Measurements from ENCODE around the gene C19orf25.

C19orf25 gene

GRCh38 chr19:1455336-1456120 is 23.5 kb downstream of the C19orf25 start:
- Histone ChIP-seq H3K4me3 (ENCODE audit: insufficient read depth, low read depth, low read length, poor library complexity, severe bottlenecking) (no peak overlapping the region), H3K36me3 (ENCODE audit: control insufficient read depth, insufficient read depth, low read length) (no peaks in the 10 kb centered on the region), H3K27ac (ENCODE audit: insufficient read depth, low read length, poor library complexity, severe bottlenecking) (no peak overlapping the region), H3K4me1 (ENCODE audit: control insufficient read depth, insufficient read depth, low read length, poor library complexity, severe bottlenecking) (peaks cover 20% of the 10 kb centered on the region), H3K9me3 (ENCODE audit: control insufficient read depth, low read length) (no peaks in the 10 kb centered on the region), H3K27me3 (replicated peaks; ENCODE audit: control insufficient read depth, insufficient read depth, low read length, poor library complexity, severe bottlenecking) (peaks cover 69% of the 10 kb centered on the region)
- DNase-seq, result peak; percentile 29 to 50 (median 46)

DNA sequence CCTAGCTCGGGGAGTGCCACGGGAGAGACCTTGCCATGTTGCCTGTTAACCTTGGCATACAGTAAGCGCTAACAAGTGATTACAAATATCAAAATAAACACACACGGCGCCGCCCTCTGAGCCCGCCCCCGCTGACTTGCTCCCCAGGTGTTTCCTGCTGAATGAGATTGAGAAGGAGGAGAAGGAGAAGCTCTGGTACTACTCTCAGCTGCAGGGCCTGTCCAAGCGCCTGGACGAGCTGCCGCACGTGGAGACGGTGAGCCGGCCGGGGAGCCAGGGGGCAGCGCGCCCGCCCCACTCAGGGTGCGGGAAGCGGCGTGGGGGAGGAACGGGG is 24.0 kb downstream of the C19orf25 start:
- Histone ChIP-seq H3K4me3 (ENCODE audit: insufficient read depth, low read depth, low read length, poor library complexity, severe bottlenecking) (no peak overlapping the region), H3K27ac (ENCODE audit: insufficient read depth, low read length, poor library complexity, severe bottlenecking) (no peak overlapping the region), H3K4me1 (ENCODE audit: control insufficient read depth, insufficient read depth, low read length, poor library complexity, severe bottlenecking) (peaks cover 26% of the 10 kb centered on the region), H3K27me3 (replicated peaks; ENCODE audit: control insufficient read depth, insufficient read depth, low read length, poor library complexity, severe bottlenecking) (peaks cover 74% of the 10 kb centered on the region), H3K9me3 (ENCODE audit: control insufficient read depth, low read length) (no peaks in the 10 kb centered on the region), H3K36me3 (ENCODE audit: control insufficient read depth, insufficient read depth, low read length) (no peaks in the 10 kb centered on the region)
- no peak for DNase-seq

DNA sequence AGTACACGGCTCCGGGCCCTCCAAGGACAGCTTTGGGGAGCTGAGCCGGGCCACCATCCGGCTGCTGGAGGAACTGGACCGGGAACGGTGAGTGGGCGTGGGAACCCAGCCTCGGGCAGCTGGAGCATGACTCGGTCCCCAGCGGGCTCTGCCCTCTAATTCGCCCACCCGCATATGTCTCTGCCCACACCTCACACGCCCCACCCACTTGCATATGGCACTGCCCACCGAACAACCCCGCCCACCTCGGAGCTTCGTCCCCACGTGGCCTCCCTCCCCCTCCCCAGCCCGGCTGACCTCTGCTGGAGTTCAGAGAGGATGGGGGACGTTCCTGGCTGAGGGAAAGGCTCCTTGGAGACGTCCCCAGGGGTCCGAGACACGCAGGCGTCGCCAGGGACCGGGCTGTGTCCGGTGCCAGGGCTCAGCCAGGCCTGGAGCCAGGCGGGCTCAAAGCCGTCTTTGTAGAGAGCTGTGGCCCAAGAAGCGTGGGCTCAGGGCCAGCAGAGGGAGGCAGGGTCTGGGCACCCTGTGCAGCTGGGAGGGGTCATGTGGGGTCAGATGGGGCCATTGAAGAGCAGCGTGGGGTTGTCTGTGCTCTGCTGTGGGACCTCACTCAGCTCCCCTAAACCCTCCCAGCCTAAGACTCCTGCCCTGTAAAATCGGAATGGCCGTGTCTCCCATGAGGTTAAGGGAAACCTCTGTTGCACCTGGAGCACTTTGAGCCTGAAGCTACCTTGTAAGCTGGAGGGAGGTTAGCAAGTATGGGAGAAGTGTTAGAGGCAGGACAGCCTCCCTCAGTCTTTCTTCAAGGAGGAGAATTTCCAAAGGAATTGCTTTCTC is 25.3 kb downstream of the C19orf25 start:
- peaks cover 29% of the 10 kb centered on the region for H3K4me1 ChIP-seq (ENCODE audit: control insufficient read depth, insufficient read depth, low read length, poor library complexity, severe bottlenecking)
- DNase-seq, result no peak

DNA sequence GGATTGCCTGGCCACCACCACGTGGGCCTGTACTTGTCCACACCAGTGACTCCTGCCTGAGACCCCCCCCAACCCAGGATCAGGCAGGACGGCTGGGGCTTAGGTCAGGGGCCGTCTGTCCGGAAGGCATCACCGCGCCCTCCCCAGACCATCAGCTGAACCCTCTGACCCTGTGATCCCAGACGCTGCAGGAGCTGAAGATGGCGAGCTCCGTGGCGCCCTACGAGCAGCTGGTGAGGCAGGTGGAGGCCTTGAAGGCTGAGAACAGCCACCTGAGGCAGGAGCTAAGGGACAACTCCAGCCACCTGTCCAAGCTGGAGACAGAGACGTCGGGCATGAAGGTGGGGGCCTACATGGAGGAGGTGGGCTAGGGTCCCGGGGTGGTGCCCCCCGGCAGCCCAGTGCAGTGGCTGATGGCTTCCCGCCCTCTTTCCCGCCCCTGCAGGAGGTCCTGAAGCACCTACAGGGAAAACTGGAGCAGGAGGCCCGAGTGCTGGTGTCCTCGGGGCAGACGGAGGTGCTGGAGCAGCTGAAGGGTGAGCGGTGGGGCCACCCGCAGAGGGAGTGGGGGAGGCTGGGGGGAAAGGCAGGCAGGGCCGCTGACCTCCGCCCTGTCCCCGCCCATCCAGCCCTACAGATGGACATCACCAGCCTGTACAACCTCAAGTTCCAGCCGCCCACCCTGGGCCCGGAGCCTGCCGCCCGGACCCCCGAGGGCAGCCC is 26.1 kb downstream of the C19orf25 start:
- H3K36me3 ChIP-seq (ENCODE audit: control insufficient read depth, insufficient read depth, low read length), result no peaks in the 10 kb centered on the region
- H3K4me1 ChIP-seq (ENCODE audit: control insufficient read depth, insufficient read depth, low read length, poor library complexity, severe bottlenecking), result peaks cover 29% of the 10 kb centered on the region
- H3K9me3 ChIP-seq (ENCODE audit: control insufficient read depth, low read length), result no peaks in the 10 kb centered on the region
- DNase-seq, result no peak
- H3K4me3 ChIP-seq (ENCODE audit: insufficient read depth, low read depth, low read length, poor library complexity, severe bottlenecking), result no peak overlapping the region
- H3K27ac ChIP-seq (ENCODE audit: insufficient read depth, low read length, poor library complexity, severe bottlenecking), result no peak overlapping the region
- H3K27me3 ChIP-seq (replicated peaks; ENCODE audit: control insufficient read depth, insufficient read depth, low read length, poor library complexity, severe bottlenecking), result peaks cover 92% of the 10 kb centered on the region

More for the DNA sequence above, 25.3 kb downstream of the C19orf25 start:
- H3K27me3 ChIP-seq (replicated peaks; ENCODE audit: control insufficient read depth, insufficient read depth, low read length, poor library complexity, severe bottlenecking), result peaks cover 86% of the 10 kb centered on the region
- no peak overlapping the region for H3K27ac ChIP-seq (ENCODE audit: insufficient read depth, low read length, poor library complexity, severe bottlenecking)
- H3K9me3 ChIP-seq (ENCODE audit: control insufficient read depth, low read length), result no peaks in the 10 kb centered on the region
- no peak overlapping the region for H3K4me3 ChIP-seq (ENCODE audit: insufficient read depth, low read depth, low read length, poor library complexity, severe bottlenecking)
- H3K36me3 ChIP-seq (ENCODE audit: control insufficient read depth, insufficient read depth, low read length), result no peaks in the 10 kb centered on the region

DNA sequence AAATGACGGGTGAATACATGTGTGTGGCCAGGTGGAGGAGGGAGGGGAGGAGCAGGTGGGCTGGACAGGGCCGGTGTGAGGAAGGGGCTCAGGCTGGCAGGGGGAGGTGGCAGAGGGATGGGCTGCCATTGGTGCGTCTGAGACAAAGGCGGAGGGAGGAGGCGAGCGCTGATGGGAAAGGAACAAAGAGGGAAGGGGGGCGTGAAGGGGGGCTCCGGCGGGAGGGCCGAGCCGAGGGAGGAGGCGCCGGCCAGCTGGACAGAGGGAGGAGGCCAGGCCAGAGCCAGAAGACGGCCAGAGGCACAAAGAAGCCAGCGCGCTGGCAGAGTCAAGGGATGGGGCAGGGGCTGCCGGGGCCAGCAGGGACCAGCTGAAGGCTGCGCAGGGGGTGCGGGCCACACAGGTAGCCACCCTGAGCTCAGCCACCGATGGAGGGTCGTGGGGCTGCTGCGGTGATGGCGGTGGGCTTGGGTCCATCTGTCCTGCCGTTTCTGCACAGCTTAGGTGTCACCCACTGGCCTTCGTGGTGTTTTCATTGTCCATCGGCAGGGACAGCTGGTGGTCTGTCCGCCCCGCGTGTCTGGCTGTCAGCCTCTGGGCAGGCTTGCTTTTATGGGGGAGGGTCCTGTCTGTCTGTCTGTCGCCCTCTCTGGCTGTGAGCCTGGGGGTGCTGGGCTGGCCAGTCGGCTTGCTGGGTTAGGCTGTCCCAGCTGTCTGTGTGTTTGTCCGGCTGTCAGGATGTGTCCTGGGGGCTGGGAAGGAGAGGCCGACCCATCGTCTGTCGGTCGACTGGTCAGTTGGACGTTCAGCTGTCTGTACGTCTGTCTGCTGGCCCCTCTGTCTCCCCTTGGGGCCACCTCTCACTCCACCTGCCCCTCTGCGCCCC is 26.9 kb downstream of the C19orf25 start:
- Histone ChIP-seq H3K4me3 (ENCODE audit: insufficient read depth, low read depth, low read length, poor library complexity, severe bottlenecking) (no peak overlapping the region), H3K27ac (ENCODE audit: insufficient read depth, low read length, poor library complexity, severe bottlenecking) (no peak overlapping the region), H3K36me3 (ENCODE audit: control insufficient read depth, insufficient read depth, low read length) (no peaks in the 10 kb centered on the region), H3K9me3 (ENCODE audit: control insufficient read depth, low read length) (no peaks in the 10 kb centered on the region), H3K27me3 (replicated peaks; ENCODE audit: control insufficient read depth, insufficient read depth, low read length, poor library complexity, severe bottlenecking) (peaks cover 94% of the 10 kb centered on the region), H3K4me1 (ENCODE audit: control insufficient read depth, insufficient read depth, low read length, poor library complexity, severe bottlenecking) (peaks cover 29% of the 10 kb centered on the region)
- DNase-seq, result no peak

- H3K9me3 ChIP-seq (ENCODE audit: control insufficient read depth, low read length), result no peaks in the 10 kb centered on the region
- peaks cover 33% of the 10 kb centered on the region for H3K4me1 ChIP-seq (ENCODE audit: control insufficient read depth, insufficient read depth, low read length, poor library complexity, severe bottlenecking)
- H3K27me3 ChIP-seq (replicated peaks; ENCODE audit: control insufficient read depth, insufficient read depth, low read length, poor library complexity, severe bottlenecking), result peaks cover 94% of the 10 kb centered on the region
- H3K27ac ChIP-seq (ENCODE audit: insufficient read depth, low read length, poor library complexity, severe bottlenecking), result no peak overlapping the region
- no peak overlapping the region for H3K4me3 ChIP-seq (ENCODE audit: insufficient read depth, low read depth, low read length, poor library complexity, severe bottlenecking)
- no peaks in the 10 kb centered on the region for H3K36me3 ChIP-seq (ENCODE audit: control insufficient read depth, insufficient read depth, low read length)
- DNase-seq, result no peak
Observed at GRCh38 chr19:1450735-1451731, 28.0 kb downstream of the C19orf25 start.

- no peak for DNase-seq
- no peak within 1 kb of the TSS for H3K27ac ChIP-seq (ENCODE audit: insufficient read depth, low read length, poor library complexity, severe bottlenecking)
- H3K36me3 ChIP-seq (ENCODE audit: control insufficient read depth, insufficient read depth, low read length), result no peaks in the 10 kb centered on the region
- no peaks in the 10 kb centered on the region for H3K9me3 ChIP-seq (ENCODE audit: control insufficient read depth, low read length)
- peaks cover 27% of the 10 kb centered on the region for H3K4me1 ChIP-seq (ENCODE audit: control insufficient read depth, insufficient read depth, low read length, poor library complexity, severe bottlenecking)
- no peak within 1 kb of the TSS for H3K4me3 ChIP-seq (ENCODE audit: insufficient read depth, low read depth, low read length, poor library complexity, severe bottlenecking)
- peaks cover 89% of the 10 kb centered on the region for H3K27me3 ChIP-seq (replicated peaks; ENCODE audit: control insufficient read depth, insufficient read depth, low read length, poor library complexity, severe bottlenecking)
Observed at GRCh38 chr19:1449467-1450442, 29.3 kb downstream of the C19orf25 start, which contains the start of gene APC2. APC2 (plus strand) TSS chr19:1450121; CDS start chr19:1453002, 2,881 bp downstream.

DNA sequence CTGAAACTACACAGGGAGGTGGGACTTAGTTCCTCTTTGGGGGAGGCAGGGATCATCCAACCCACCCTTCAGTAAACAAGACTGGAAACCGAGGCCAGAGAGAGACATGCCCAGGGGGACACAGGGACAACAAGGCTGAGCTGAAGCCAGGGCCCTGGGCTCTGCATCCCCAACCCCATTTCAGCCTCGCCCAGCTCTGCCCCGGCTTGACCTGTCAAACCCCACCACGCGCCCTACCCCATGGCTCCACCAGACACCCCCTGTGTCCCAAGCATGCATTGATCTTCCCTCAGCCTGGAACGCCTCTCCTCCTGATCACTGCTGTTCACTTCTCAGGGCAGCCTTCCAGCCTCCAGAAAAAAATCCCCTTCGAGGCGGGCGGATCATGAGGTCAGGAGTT is 31.1 kb downstream of the C19orf25 start:
- Histone ChIP-seq H3K9me3 (ENCODE audit: control insufficient read depth, low read length) (no peaks in the 10 kb centered on the region), H3K4me1 (ENCODE audit: control insufficient read depth, insufficient read depth, low read length, poor library complexity, severe bottlenecking) (peaks cover 28% of the 10 kb centered on the region), H3K27me3 (replicated peaks; ENCODE audit: control insufficient read depth, insufficient read depth, low read length, poor library complexity, severe bottlenecking) (peaks cover 72% of the 10 kb centered on the region), H3K36me3 (ENCODE audit: control insufficient read depth, insufficient read depth, low read length) (no peaks in the 10 kb centered on the region), H3K4me3 (ENCODE audit: insufficient read depth, low read depth, low read length, poor library complexity, severe bottlenecking) (no peak overlapping the region), H3K27ac (ENCODE audit: insufficient read depth, low read length, poor library complexity, severe bottlenecking) (no peak overlapping the region)
- no peak for DNase-seq
